Gastrocnemius medialis (tissue), 4 donors: Measurements from ENCODE around the gene PPIC. TPM values are rescaled to one million over a fixed set of nuclear protein-coding genes. Genes with fewer than 3 reads are reported as not detected.
A peak's percentile ranks its signal among the peaks of the same experiment; 100 is the strongest.

ENCODE experiments used
- ATAC-seq, 2 donors: fragments of 150-250 bp; one replicate each; pipeline ENCODE4 v1.9.1; 2016
- DNase-seq, 2 donors: peaks; one replicate each; pipeline ENCODE4 v3.0.0-alpha.2; 2019
- H3K27ac ChIP-seq, 4 donors: fragments of 200-600 bp; sonication (generic); 1 replicate in 1 of 4; 2 replicates in 3 of 4; pipeline ENCODE4 v1.5.1; 2016 to 2018; ENCODE audit warnings: mild to moderate bottlenecking in 2 of 4, moderate library complexity in 1 of 4
- H3K27me3 ChIP-seq, 3 donors: fragments of 200-600 bp; sonication (generic) in 2 of 3; 1 replicate in 1 of 3; 2 replicates in 2 of 3; pipeline versions ENCODE4 v1.5.1 to v1.6.0; 2016 to 2019; ENCODE audit warnings: mild to moderate bottlenecking in 1 of 3, moderate library complexity in 1 of 3
- H3K36me3 ChIP-seq, 2 donors: fragments of 200-600 bp; sonication (generic) in 1 of 2; one replicate each; pipeline ENCODE4 v1.5.1; 2017 to 2018
- H3K4me1 ChIP-seq, 2 donors: fragments of 200-600 bp; sonication (generic) in 1 of 2; one replicate each; pipeline ENCODE4 v1.5.1; 2016 to 2017; ENCODE audit warnings: mild to moderate bottlenecking in 2 of 2
- H3K4me3 ChIP-seq, 4 donors: fragments of 200-600 bp; sonication (generic) in 3 of 4; 1 replicate in 1 of 4; 2 replicates in 3 of 4; pipeline ENCODE4 v1.5.1; 2016 to 2019; ENCODE audit warnings: mild to moderate bottlenecking in 2 of 4
- H3K9me3 ChIP-seq, 3 donors: fragments of 200-600 bp; sonication (generic) in 2 of 3; 1 replicate in 1 of 3; 2 replicates in 2 of 3; pipeline ENCODE4 v1.5.1; 2016 to 2019
- POLR2A ChIP-seq, 2 donors: fragments of 450-650 bp; IDR thresholded peaks; one replicate each; pipeline ENCODE4 v1.6.1; 2017; ENCODE audit warnings: antibody characterized with exemption in 2 of 2, mild to moderate bottlenecking in 2 of 2, moderate library complexity in 2 of 2
- in situ Hi-C, 4 donors: fragments of 200-750 bp; cut with MboI; loops; one replicate each; pipeline versions ENCODE4 v1.15.0 to v1.8.0; 2017; ENCODE audit warnings: low sequenced_read_pairs in 4 of 4
- intact Hi-C: fragments of 100-400 bp; cut with DNase I; formaldehyde crosslinking; loops from one replicate; pipeline ENCODE4 v1.15.1; 2023; ENCODE audit warnings: low total_unique reads
- total RNA-seq, 4 donors: library from RNA; depleted of rRNA; stranded (reverse); fragments of >200 nt; gene quantifications; one replicate each; pipeline versions ENCODE4 v1.1.0 to v1.2.3, GENCODE V29; 2016
- TF ChIP-seq, protein P1 (sequence below), 5 experiments: fragments of 450-650 bp in 3 of 5; fragments of 200-600 bp in 2 of 5; sonication (generic) in 2 of 5; IDR thresholded peaks in 4 of 5; conservative IDR thresholded peaks in 1 of 5; 1 replicate in 4 of 5; 2 replicates in 1 of 5; pipeline ENCODE4 v1.5.1; 2016 to 2019; ENCODE audit warnings: antibody characterized with exemption in 5 of 5, mild to moderate bottlenecking in 3 of 5, moderate library complexity in 3 of 5

The PPIC gene
- total RNA-seq, 4 donors from 2014 or later = 10.3 to 29.8 (median 20.2) TPM

DNA sequence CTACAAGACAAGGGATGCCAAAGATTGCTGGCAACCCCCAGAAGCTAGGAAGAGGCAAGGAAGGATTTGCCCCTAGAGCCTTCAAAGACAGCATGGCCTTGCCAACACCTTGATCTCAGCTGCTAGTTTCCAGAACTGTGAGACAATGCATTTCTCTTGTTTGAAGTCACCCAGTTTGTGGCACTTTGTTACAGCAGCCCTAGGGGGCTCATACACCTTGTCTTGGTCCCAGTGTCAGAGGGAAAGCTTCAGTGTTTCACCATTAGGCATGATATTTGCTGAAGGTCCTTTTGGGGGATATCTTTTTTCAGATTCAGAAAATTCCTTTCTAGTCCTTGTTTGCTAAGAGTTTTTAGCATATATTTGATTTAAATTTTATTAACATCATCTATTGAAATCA, 3.1 kb upstream of the PPIC start:
- TF ChIP-seq POLR2A (IDR thresholded peaks at IDR 0.05) = no peak
- TF ChIP-seq, protein P1, sequence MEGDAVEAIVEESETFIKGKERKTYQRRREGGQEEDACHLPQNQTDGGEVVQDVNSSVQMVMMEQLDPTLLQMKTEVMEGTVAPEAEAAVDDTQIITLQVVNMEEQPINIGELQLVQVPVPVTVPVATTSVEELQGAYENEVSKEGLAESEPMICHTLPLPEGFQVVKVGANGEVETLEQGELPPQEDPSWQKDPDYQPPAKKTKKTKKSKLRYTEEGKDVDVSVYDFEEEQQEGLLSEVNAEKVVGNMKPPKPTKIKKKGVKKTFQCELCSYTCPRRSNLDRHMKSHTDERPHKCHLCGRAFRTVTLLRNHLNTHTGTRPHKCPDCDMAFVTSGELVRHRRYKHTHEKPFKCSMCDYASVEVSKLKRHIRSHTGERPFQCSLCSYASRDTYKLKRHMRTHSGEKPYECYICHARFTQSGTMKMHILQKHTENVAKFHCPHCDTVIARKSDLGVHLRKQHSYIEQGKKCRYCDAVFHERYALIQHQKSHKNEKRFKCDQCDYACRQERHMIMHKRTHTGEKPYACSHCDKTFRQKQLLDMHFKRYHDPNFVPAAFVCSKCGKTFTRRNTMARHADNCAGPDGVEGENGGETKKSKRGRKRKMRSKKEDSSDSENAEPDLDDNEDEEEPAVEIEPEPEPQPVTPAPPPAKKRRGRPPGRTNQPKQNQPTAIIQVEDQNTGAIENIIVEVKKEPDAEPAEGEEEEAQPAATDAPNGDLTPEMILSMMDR (IDR thresholded peaks at IDR 0.05 in 4 of 5, conservative IDR thresholded peaks at IDR 0.05 in 1 of 5) = no peak
- no peaks in the 10 kb centered on the region for H3K9me3 ChIP-seq
- no peak overlapping the region for H3K4me3 ChIP-seq
- in situ Hi-C loops = no loop called here
- DNase-seq (no peak), ATAC-seq (no peak)
- H3K4me1 ChIP-seq = peaks cover 10 to 15% of the 10 kb centered on the region in 2 donors
- H3K36me3 ChIP-seq = no peaks in the 10 kb centered on the region
- intact Hi-C loops = loop anchor here (5.0 to 10.0 kb wide), 2 partner anchors 48 to 475 kb away; partner anchors contain the start of genes CSNK1G3 and PRDM6
- H3K27ac ChIP-seq = no peak overlapping the region
- H3K27me3 ChIP-seq = no peaks in the 10 kb centered on the region

DNA sequence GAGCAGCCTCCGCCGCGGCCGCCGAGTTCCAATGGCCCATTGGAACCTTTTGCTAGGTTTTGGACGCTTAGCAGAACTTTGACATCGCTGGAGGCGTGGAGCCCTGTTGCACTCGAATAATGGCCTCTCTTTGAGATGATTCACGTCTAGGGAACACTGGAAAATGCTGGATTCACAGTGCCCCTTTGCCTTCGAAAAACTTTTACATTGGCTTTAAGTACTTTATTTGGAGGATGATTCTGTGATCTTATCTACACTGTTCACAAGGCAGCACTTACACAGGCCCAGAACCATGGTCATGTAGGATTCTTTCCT, 536 bp upstream of the PPIC start:
- H3K4me1 ChIP-seq = peaks cover 10 to 15% of the 10 kb centered on the region in 2 donors
- H3K36me3 ChIP-seq = no peaks in the 10 kb centered on the region
- H3K4me3 ChIP-seq = peak overlapping the region; percentile 85 to 96 (median 93)
- no peaks in the 10 kb centered on the region for H3K9me3 ChIP-seq
- in situ Hi-C loops = no loop called here
- no peaks in the 10 kb centered on the region for H3K27me3 ChIP-seq
- TF ChIP-seq, protein P1 (IDR thresholded peaks at IDR 0.05 in 4 of 5, conservative IDR thresholded peaks at IDR 0.05 in 1 of 5) = no peak
- no peak for TF ChIP-seq POLR2A (IDR thresholded peaks at IDR 0.05)
- ATAC-seq (peak in 1 of 2 donors; percentile 17), DNase-seq (no peak)
- intact Hi-C loops = loop anchor here (2.0 to 10.0 kb wide), 4 partner anchors 50 to 478 kb away; partner anchors contain the start of genes CSNK1G3, PRDM6 and SNX2
- H3K27ac ChIP-seq = peak overlapping the region; percentile 87 to 95 (median 92)

DNA sequence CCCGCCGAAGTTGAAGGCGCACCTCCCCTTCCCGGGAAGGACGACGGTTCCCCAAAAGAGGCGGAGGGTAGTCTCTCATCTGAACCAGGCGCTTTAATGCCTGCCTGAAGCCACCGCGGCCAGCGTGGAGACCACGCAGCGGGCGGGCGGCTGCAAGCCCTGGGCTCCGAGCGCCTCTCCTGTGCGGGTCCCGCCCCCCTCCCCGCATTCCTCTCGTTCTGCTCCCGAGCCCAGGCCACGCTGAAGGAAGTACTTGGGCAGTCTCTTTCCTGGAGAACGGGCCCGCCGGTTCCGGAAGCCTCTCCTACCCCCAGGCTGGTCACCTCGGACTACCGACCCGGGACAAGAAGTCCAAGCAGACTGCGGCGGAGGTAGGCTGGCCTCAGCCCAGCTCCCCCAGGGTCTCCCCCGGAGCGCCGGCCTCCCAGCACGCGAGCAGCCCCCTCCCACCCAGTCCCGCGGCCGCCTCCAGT, 571 bp downstream of the PPIC start:
- H3K4me1 ChIP-seq = peaks cover 10 to 15% of the 10 kb centered on the region in 2 donors
- H3K27ac ChIP-seq = peak overlapping the region; percentile 87 to 95 (median 92)
- intact Hi-C loops (loop anchor here (1.0 to 10.0 kb wide), 5 partner anchors 51 to 479 kb away; partner anchors contain the start of genes CSNK1G3, PRDM6 and SNX2), in situ Hi-C loops (no loop called here)
- TF ChIP-seq, protein P1 (IDR thresholded peaks at IDR 0.05 in 4 of 5, conservative IDR thresholded peaks at IDR 0.05 in 1 of 5) = no peak
- no peak for TF ChIP-seq POLR2A (IDR thresholded peaks at IDR 0.05)
- no peaks in the 10 kb centered on the region for H3K36me3 ChIP-seq
- peak overlapping the region; percentile 85 to 96 (median 93) for H3K4me3 ChIP-seq
- no peaks in the 10 kb centered on the region for H3K27me3 ChIP-seq
- no peaks in the 10 kb centered on the region for H3K9me3 ChIP-seq
- DNase-seq (peak; percentile 12 to 45), ATAC-seq (peak; percentile 28 to 47)

DNA sequence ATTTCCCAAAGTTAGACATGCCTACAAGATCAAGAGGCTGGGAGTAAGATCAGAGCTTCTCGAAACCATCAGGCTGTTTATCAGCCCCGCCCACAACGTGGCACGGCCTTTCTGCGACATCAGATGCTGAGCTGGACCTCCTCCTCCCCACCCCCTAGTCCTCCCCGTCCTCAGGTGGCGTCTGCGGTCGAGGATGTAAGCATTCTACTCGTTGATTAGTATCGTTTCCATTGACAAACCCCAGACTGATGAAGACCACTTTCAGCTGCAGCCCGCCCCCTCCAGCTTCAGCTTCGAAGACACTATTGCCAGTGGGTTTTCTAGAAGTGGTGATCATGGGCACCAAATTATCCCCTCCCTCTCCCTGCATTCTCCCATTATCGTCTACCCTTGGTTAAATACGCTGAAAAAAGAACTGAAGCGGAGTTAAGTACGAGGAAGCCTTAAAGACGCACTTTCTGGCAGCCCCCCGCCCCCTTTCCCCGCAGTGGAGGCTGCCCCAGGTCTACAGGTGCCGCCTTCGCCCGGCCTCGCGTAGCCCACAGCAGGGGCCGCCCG, 1.1 kb downstream of the PPIC start:
- H3K9me3 ChIP-seq = no peaks in the 10 kb centered on the region
- H3K4me3 ChIP-seq = peak overlapping the region; percentile 85 to 96 (median 93)
- no peaks in the 10 kb centered on the region for H3K36me3 ChIP-seq
- in situ Hi-C loops (no loop called here), intact Hi-C loops (loop anchor here (5.0 to 10.0 kb wide), 2 partner anchors 52 to 479 kb away; partner anchors contain the start of genes CSNK1G3 and PRDM6)
- DNase-seq (peak in 1 of 2 donors; percentile 29), ATAC-seq (no peak)
- TF ChIP-seq, protein P1 (IDR thresholded peaks at IDR 0.05 in 4 of 5, conservative IDR thresholded peaks at IDR 0.05 in 1 of 5) = no peak
- TF ChIP-seq POLR2A (IDR thresholded peaks at IDR 0.05) = no peak
- peak overlapping the region; percentile 87 to 95 (median 92) for H3K27ac ChIP-seq
- peaks cover 10 to 15% of the 10 kb centered on the region in 2 donors for H3K4me1 ChIP-seq
- H3K27me3 ChIP-seq = no peaks in the 10 kb centered on the region
